HepG2 (cell line): ENCODE data around the gene EMID1. TPM values are rescaled to one million over a fixed set of nuclear protein-coding genes. Genes with fewer than 3 reads are reported as not detected.

Experiments
- CENPT ChIP-seq: sonication (generic); formaldehyde crosslinking; IDR thresholded peaks from 2 replicates; pipeline ENCODE4 v1.8.0; 2022; ENCODE audit warnings: low read depth, mild to moderate bottlenecking, moderate library complexity, missing genetic modification reagents
- HBP1 ChIP-seq: IDR thresholded peaks from 2 replicates; pipeline ENCODE4 v1.6.1; 2016; ENCODE audit warnings: low read depth, control low read depth
- HNRNPK ChIP-seq: fragments of 200-400 bp; formaldehyde crosslinking; IDR thresholded peaks from 2 replicates; pipeline ENCODE4 v1.6.1; 2018; ENCODE audit warnings: low read length, low read depth, moderate library complexity, mild to moderate bottlenecking; ENCODE audit not compliant: poor library complexity, severe bottlenecking
- IKZF4 ChIP-seq: sonication (generic); formaldehyde crosslinking; IDR thresholded peaks from 2 replicates; pipeline ENCODE4 v1.5.1; 2020; ENCODE audit warnings: borderline replicate concordance, mild to moderate bottlenecking, low read depth, missing genetic modification reagents; ENCODE audit errors: not compliant biosample characterization
- ISL2 ChIP-seq: sonication (generic); formaldehyde crosslinking; IDR thresholded peaks from 2 replicates; pipeline ENCODE4 v1.5.0; 2020; ENCODE audit warnings: missing genetic modification reagents
- ISX ChIP-seq: sonication (generic); formaldehyde crosslinking; conservative IDR thresholded peaks from 2 replicates; pipeline ENCODE4 v1.5.0; 2020; ENCODE audit warnings: missing genetic modification reagents
- LBX2 ChIP-seq: sonication (generic); formaldehyde crosslinking; IDR thresholded peaks from 2 replicates; pipeline ENCODE4 v1.5.0; 2020; ENCODE audit warnings: missing genetic modification reagents, mild to moderate bottlenecking, borderline replicate concordance
- MYC ChIP-seq: sonication (generic); formaldehyde crosslinking; IDR thresholded peaks from 2 replicates; pipeline ENCODE4 v1.9.0; 2021; ENCODE audit warnings: missing genetic modification reagents, borderline replicate concordance
- RBM39 ChIP-seq: fragments of 200-400 bp; formaldehyde crosslinking; IDR thresholded peaks from one replicate; pipeline ENCODE4 v1.6.1; 2018; ENCODE audit warnings: antibody characterized with exemption, mild to moderate bottlenecking, low read depth, low read length; ENCODE audit not compliant: poor library complexity, severe bottlenecking
- TBX2 ChIP-seq: sonication (generic); formaldehyde crosslinking; IDR thresholded peaks from 2 replicates; pipeline ENCODE4 v1.5.0; 2020; ENCODE audit warnings: missing genetic modification reagents, mild to moderate bottlenecking, borderline replicate concordance
- TFDP1 ChIP-seq: IDR thresholded peaks from 2 replicates; pipeline ENCODE4 v1.6.1; 2016; ENCODE audit warnings: missing compliant biosample characterization, missing genetic modification reagents, borderline replicate concordance
- TIGD3 ChIP-seq: sonication (generic); formaldehyde crosslinking; IDR thresholded peaks from 2 replicates; pipeline ENCODE4 v1.5.1; 2020; ENCODE audit warnings: mild to moderate bottlenecking, missing genetic modification reagents, borderline replicate concordance
- ZBTB3 ChIP-seq: sonication (generic); formaldehyde crosslinking; IDR thresholded peaks from 2 replicates; pipeline ENCODE4 v1.4.0; 2020; ENCODE audit warnings: low read depth, mild to moderate bottlenecking, moderate library complexity, missing genetic modification reagents, borderline replicate concordance
- ZBTB34 ChIP-seq: sonication (generic); formaldehyde crosslinking; IDR thresholded peaks from 2 replicates; pipeline ENCODE4 v1.8.0; 2022; ENCODE audit warnings: mild to moderate bottlenecking, missing genetic modification reagents
- ZFYVE20 ChIP-seq: sonication (generic); formaldehyde crosslinking; IDR thresholded peaks from 2 replicates; pipeline ENCODE4 v1.8.0; 2023; ENCODE audit warnings: low read depth, mild to moderate bottlenecking, moderate library complexity, missing genetic modification reagents, borderline replicate concordance
- ZMYM4 ChIP-seq: sonication (generic); formaldehyde crosslinking; IDR thresholded peaks from 2 replicates; pipeline ENCODE4 v1.8.1; 2023; ENCODE audit warnings: mild to moderate bottlenecking, missing genetic modification reagents
- ZNF432 ChIP-seq: sonication (generic); formaldehyde crosslinking; IDR thresholded peaks from 2 replicates; pipeline ENCODE4 v1.5.0; 2020; ENCODE audit warnings: missing genetic modification reagents, mild to moderate bottlenecking, borderline replicate concordance
- ZNF530 ChIP-seq: sonication (generic); formaldehyde crosslinking; IDR thresholded peaks from 2 replicates; pipeline ENCODE4 v1.5.0; 2020; ENCODE audit warnings: low read depth, mild to moderate bottlenecking, missing genetic modification reagents
- ZNF709 ChIP-seq: sonication (generic); formaldehyde crosslinking; IDR thresholded peaks from 2 replicates; pipeline ENCODE4 v1.5.0; 2020; ENCODE audit warnings: mild to moderate bottlenecking, missing genetic modification reagents
- ZNF747 ChIP-seq: sonication (generic); formaldehyde crosslinking; IDR thresholded peaks from 2 replicates; pipeline ENCODE4 v1.8.1; 2023; ENCODE audit warnings: missing genetic modification reagents, mild to moderate bottlenecking, borderline replicate concordance
- ZSCAN30 ChIP-seq: sonication (generic); formaldehyde crosslinking; IDR thresholded peaks from 2 replicates; pipeline ENCODE4 v1.5.0; 2020; ENCODE audit warnings: mild to moderate bottlenecking, missing genetic modification reagents
- polyA plus RNA-seq, 8 experiments: library from polyadenylated mRNA; depleted of rRNA in 3 of 8; stranded (reverse) in 7 of 8; unstranded in 1 of 8; fragments of >200 nt; fragmentation: Illumina TruSeq in 4 of 8; extraction: Trizol in 4 of 8; gene quantifications; 2 replicates each; pipeline versions ENCODE4 v1.2.1 to v1.2.3, GENCODE V29; 2011 to 2016; ENCODE audit warnings: low read depth in 4 of 8, missing spikeins in 1 of 8, mixed read lengths in 1 of 8; ENCODE audit not compliant: insufficient read depth in 1 of 8
- total RNA-seq, 5 experiments: library from RNA; depleted of rRNA; stranded (reverse); fragments of >200 nt; fragmentation: Illumina TruSeq; extraction: Trizol; gene quantifications; 2 replicates each; pipeline ENCODE4 v1.2.3, GENCODE V29; 2016; ENCODE audit warnings: low read depth in 1 of 5

Gene EMID1
- total and polyA plus RNA-seq, 2 of the 13 experiments (the other 11 are each of a cell fraction or from before 2014, with no cell fraction given) = 0.45 to 0.82 TPM

GRCh38 chr22:29268511-29269229, 63.0 kb downstream of the EMID1 start (continued):
- peak; percentile 59; the same call in 1 of the 2 replicates for TF ChIP-seq ZBTB3 (CRISPR knock-in tag)
- TF ChIP-seq TFDP1 (CRISPR knock-in tag) = peak; percentile 77; the same call in 1 of the 2 replicates
- peak; percentile 92; the same call in 1 of the 2 replicates for TF ChIP-seq ZSCAN30 (CRISPR knock-in tag)
- TF ChIP-seq ZNF747 (CRISPR knock-in tag) = peak; percentile 29; the same call in 1 of the 2 replicates
- no peak for TF ChIP-seq ZBTB34 (CRISPR knock-in tag)
- TF ChIP-seq CENPT (CRISPR knock-in tag) = 0 out of 2 replicates have a peak, but pooled peaks have one; percentile 1
- 0 out of 2 replicates have a peak, but pooled peaks have one; percentile 48 for TF ChIP-seq ZNF530 (CRISPR knock-in tag)
- TF ChIP-seq LBX2 (CRISPR knock-in tag) = no peak
- peak; percentile 81 for TF ChIP-seq IKZF4
- TF ChIP-seq HBP1 = 0 out of 2 replicates have a peak, but pooled peaks have one; percentile 35
- TF ChIP-seq MYC (CRISPR knock-in tag) = peak; percentile 56; the same call in 1 of the 2 replicates
- TF ChIP-seq HNRNPK = peak; percentile 1
- no peak for TF ChIP-seq TIGD3 (CRISPR knock-in tag)
- TF ChIP-seq ISL2 (CRISPR knock-in tag) = 0 out of 2 replicates have a peak, but pooled peaks have one; percentile 38
- 0 out of 2 replicates have a peak, but pooled peaks have one; percentile 30 for TF ChIP-seq ZNF432 (CRISPR knock-in tag)
- 0 out of 2 replicates have a peak, but pooled peaks have one; percentile 21 for TF ChIP-seq ISX (CRISPR knock-in tag)
- 0 out of 2 replicates have a peak, but pooled peaks have one; percentile 29 for TF ChIP-seq TBX2 (CRISPR knock-in tag)
- TF ChIP-seq ZNF709 (CRISPR knock-in tag) = peak; percentile 81; the same call in 1 of the 2 replicates
- peak; percentile 83; the same call in 1 of the 2 replicates for TF ChIP-seq ZFYVE20
- TF ChIP-seq ZMYM4 (CRISPR knock-in tag) = peak; percentile 0; the same call in 1 of the 2 replicates
- TF ChIP-seq RBM39 = peak; percentile 7
